GM18951 (cell line): ENCODE measurements around the gene BTG2.
A peak's percentile ranks its signal among the peaks of the same experiment; 100 is the strongest.
"Not testable (repeated sequence)": the region's sequence is repeated elsewhere in the genome, so short reads cannot be mapped to it uniquely, and the experiment has no call there.

Experiments used
- POLR2A ChIP-seq: IDR thresholded peaks from 4 replicates; pipeline ENCODE4 v1.6.1; 2011; ENCODE audit warnings: mild to moderate bottlenecking; ENCODE audit not compliant: insufficient read length, insufficient read depth; ENCODE audit errors: extremely low read depth
- in situ Hi-C: fragments of 300-500 bp; cut with MboI; formaldehyde crosslinking; loops from one replicate; pipeline ENCODE4 v1.12.0; 2022; ENCODE audit warnings: low sequenced_read_pairs, mixed read lengths, inconsistent platforms; ENCODE audit not compliant: unreplicated experiment

The BTG2 gene, protein sequence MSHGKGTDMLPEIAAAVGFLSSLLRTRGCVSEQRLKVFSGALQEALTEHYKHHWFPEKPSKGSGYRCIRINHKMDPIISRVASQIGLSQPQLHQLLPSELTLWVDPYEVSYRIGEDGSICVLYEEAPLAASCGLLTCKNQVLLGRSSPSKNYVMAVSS

DNA sequence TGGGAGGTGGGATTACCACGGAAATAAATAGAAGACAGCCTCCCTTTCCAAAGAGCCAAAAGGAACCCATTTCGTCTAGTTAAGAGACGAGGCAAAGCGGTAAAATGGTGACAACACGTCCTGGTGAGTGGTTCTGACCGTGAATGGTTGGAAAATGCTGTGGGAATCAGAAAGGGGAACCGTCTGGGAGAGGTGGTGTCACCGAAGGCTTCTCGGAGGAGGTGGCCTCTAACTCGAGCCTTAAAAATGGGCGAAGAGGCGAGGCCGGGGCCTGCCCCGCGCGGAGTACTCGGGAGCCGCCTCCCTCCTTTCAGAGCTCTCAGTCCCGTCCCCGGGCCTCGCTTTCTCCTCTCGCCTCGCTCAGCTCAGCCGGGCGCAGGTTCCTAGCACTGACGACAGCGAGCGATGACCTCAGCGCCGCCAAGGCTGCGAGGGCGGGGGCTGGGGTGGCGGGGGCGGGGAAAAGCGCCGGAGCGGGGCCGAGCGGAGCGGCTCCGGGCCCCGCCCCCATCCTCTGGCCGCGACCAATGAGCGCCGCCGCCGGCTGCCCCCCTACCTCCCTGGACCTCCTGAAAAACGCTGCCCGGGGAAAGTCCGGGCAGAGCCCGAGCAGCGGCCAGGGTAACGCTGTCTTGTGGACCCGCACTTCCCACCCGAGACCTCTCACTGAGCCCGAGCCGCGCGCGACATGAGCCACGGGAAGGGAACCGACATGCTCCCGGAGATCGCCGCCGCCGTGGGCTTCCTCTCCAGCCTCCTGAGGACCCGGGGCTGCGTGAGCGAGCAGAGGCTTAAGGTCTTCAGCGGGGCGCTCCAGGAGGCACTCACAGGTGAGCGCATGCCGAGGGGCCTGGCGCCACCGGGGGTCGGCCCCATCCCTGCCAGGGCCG is at the start of gene BTG2:
Gene BTG2 (plus strand): TSS at position 601 of the 890 bp plus-strand sequence. CDS start 88 bp downstream, at position 689.
- TF ChIP-seq POLR2A = peak; percentile 100
- in situ Hi-C loops = loop anchor here (5.0 kb wide), 1 partner anchor 33 kb away; no protein-coding TSS in a partner anchor

DNA sequence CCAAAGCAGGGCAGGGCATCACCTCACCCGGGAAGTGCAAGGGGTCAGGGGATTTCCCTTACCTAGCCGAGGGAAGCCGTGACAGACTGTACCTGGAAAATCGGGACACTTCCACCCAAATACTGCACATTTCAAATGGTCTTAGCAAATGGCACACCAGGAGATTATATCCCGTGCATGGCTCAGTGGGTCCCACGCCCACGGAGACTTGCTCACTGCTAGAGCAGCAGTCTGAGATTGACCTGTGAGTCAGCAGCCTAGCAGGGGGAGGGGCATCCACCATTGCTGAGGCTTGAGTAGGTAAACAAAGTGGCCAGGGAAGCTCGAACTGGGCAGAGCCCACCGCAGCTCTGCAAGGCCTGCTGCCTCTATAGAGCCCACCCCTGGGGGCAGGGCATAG is 48.7 kb upstream of the BTG2 start:
- in situ Hi-C loops = not testable (repeated sequence)

DNA sequence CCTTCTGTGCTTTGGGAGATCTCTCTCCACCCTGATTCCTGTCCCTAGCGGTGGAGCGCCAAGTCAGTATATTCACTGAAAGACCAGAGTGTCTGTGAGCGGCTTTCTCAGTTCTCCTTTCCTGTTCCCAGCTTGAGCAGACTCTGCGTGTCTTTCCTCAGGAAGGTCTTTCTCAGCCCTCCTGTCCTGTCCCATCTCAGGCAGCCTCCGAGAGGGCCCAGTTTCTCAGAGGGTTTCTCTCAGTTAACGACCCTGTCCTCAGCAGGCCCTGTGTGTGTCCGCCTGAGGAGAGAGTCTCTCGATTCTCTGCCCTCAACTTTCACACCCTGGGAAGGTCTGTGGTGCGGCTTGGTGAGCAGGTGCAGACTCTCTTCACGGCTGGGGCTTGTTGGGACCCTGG is 41.8 kb upstream of the BTG2 start:
- no peak for TF ChIP-seq POLR2A
- in situ Hi-C loops = no loop called here

DNA sequence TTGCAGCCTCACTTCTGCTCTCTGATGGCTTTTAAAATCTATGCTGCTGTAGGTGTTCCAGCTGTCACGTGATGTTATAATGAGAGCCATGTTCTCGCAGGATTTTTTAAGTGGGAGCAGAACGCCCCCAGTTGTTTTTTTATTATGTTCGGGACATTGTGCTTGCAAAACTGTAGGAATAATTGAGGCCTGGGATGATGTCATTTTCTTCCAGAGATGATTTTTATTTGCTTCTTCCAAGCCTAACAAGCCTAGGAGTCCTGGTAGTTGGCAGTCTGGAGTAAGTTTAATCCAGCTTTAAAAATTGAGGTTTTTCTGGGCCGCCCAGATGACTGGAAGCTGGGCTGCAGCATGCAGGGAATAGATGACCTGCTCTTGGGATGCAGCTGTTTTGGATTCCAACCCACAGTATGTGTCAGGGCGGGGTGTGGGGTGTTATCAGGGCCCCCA is 41.2 kb upstream of the BTG2 start:
- in situ Hi-C loops = no loop called here
- TF ChIP-seq POLR2A = no peak

DNA sequence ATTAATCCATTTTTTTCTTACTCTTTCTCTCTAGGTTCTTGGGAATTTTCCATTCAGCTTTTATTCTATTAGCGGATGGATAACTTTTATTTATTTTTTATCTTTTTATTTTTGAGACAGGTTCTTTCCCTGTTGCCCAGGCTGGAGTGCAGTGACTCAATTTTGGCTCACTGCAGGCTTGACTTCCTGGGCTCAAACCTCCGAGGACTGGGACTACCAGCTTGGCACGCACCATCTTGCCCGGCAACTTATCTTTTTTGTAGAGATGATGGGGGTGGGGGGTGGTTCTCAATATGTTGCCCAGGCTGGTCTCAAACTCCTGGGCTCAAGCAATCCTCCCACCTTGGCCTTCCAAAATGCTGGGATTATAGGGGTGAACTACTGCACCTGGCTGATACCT is 39.8 kb upstream of the BTG2 start:
- in situ Hi-C loops = no loop called here
- no peak for TF ChIP-seq POLR2A

DNA sequence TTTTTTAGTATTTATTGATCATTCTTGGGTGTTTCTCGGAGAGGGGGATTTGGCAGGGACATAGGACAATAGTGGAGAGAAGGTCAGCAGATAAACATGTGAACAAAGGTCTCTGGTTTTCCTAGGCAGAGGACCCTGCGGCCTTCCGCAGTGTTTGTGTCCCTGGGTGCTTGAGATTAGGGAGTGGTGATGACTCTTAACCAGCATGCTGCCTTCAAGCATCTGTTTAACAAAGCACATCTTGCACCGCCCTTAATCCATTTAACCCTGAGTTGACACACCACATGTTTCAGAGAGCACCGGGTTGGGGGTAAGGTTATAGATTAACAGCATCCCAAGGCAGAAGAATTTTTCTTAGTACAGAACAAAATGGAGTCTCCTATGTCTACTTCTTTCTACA is 39.2 kb upstream of the BTG2 start:
- in situ Hi-C loops = not testable (repeated sequence)

DNA sequence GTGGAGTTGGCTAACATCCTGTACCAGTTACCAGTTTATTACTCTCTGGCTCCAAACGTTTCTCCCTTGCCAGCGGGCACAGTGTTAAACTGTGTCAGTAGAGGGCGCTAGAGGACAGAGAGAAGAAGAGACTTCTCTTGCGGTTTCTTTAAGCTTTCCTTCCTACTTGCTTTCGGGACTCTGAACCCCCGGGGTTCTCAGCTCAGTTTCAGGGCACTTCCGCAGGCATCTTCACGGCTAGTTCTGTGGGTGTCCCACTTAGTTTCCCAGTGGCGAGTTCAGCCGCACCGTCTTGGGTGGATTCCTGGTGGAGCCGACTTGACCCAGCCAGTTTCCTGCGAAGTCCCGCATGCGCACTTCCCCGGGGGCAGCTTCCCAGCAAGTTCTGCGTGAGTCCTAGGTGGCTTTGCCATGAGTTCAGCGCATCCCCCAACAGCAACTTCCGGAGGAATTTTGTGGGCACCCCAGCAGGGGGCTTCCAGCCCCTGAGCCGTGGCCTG is 37.9 kb upstream of the BTG2 start:
- TF ChIP-seq POLR2A = peak; percentile 31
- in situ Hi-C loops = no loop called here

DNA sequence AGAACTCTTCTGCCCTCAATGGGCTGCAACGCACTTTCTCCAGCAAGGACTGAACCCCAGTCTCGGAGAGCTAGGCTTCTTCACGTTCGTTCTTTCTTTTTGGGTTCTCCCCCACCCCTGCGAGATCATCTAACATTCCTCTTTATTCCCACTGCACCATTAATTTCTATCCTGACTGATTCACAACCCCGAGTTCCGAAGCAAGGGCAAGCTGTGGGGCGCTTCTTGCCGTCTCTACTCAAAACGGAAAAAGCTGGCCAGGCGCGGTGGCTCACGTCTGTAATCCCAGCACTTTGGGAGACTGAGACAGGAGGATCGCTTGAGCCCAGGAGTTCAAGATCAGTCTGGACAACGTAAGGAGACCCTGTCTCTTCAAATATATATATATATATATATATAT is 37.4 kb upstream of the BTG2 start:
- in situ Hi-C loops = no loop called here
- TF ChIP-seq POLR2A = no peak

DNA sequence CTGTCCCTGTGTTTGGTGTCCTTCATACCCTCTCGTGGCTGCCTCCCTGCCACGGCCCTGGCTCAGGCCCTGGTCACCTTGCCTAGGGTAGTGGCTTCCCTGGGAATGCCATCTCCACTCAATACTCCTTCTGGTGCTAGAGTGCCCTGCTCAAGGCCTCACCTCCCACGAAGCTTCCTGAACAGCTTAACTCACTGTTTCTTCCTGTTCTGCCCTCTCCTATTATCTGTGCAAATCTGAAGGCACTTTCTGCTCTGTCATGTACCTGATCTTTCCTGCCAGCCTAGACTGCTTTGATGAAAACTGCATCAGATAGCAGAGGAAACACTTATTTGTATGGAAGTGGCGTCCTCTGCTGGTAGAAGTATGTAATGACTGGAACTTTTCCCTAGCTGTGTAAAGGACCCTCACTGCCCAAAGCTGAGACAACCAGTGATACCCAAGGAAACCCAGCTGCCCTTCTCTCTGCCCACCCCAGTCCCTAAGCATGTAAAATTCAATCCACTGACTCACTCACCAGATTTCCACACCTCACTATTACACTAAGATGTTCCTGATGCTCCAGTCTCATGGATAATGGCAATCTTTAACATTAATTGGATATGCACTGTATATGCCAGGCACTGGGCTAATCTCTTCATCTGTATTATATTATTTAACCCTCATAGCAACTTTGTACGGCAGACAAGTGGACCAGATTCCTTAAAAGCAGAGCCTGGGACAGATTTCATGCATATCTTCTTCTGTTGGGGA is 36.2 kb upstream of the BTG2 start:
- TF ChIP-seq POLR2A = no peak
- in situ Hi-C loops = no loop called here

DNA sequence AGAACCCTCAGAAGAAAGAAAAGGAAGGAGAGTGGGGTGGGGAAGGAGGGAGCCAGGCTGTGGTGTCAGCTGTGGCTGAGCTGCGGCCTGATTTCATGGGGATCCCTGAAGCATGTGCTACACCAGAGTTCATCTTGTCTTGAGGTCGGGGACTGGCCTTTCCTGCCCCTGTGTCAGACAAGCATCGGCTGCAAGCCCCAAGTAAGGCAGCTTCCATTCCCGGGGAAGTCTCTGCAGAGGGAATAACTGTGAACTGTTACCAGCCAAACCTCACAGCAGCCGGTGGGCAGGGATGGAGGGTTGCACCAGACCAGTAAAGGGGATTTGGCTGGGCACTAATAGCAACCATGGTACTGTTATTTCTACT is 35.7 kb upstream of the BTG2 start:
- in situ Hi-C loops = loop anchor here (5.0 kb wide), 3 partner anchors 38 to 218 kb away; partner anchors contain the start of gene BTG2
- TF ChIP-seq POLR2A = no peak

DNA sequence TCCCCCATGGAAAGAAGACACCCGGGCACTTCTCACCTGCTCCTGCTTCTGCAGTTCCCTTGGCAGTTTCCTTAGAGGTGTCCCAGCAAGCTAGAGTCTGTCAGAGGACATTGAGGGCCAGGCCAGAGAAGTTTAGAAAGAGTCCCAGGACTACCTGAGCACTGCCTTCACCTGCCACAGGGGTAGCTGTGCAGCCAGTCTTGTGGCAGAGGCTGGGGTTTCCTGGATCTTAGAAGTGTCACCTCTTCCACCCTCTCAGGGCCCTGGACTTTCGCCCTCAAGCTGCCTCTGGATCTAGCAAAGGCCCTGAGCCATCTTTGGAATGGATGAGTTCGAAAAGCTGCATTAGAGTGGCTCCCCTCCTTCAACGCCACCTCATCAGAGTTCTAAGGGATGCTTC is 34.9 kb upstream of the BTG2 start:
- no peak for TF ChIP-seq POLR2A
- in situ Hi-C loops = loop anchor here (5.0 kb wide), 3 partner anchors 37 to 217 kb away; partner anchors contain the start of gene BTG2

DNA sequence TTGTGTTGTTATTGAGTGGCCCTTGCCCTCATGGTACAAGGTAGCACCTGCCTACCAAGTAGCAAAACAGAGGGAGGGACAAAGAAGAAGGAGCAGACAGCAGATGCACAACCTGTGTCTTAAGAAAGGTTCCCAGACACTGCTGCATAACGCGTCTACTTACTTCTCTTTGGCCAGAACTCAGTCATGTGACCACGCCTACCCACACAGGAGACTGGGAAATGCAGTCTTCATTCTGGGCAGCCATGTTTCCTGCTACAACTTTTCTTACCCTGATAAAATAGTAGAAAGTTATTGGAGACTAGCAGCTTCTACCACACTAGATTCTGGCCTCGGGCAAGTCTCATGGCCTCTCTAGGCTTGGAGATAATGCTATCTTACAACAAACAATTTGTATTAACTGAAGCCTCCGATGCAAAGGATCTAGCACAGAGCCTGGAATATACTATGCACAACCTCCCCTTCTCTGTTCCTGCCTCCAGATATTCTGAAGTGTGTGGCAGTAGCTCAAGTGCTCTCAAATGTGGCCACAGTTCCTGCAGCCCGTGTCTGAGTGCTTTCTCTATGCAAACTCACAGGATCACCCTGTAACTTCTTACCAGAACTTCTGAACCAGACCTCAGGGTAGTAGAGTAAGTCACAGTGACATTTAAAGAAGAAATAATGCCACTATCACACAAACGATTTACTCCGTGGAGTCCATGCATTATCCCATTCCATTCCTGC is 34.1 kb upstream of the BTG2 start:
- no peak for TF ChIP-seq POLR2A
- in situ Hi-C loops = loop anchor here (5.0 kb wide), 3 partner anchors 36 to 216 kb away; partner anchors contain the start of gene BTG2
